ENCODE results near the gene F2RL2. TPM values are rescaled to one million over a fixed set of nuclear protein-coding genes. Genes with fewer than 3 reads are reported as not detected.

Gene F2RL2
- total RNA-seq, 1 experiment from 2014 or later = not detected

DNA sequence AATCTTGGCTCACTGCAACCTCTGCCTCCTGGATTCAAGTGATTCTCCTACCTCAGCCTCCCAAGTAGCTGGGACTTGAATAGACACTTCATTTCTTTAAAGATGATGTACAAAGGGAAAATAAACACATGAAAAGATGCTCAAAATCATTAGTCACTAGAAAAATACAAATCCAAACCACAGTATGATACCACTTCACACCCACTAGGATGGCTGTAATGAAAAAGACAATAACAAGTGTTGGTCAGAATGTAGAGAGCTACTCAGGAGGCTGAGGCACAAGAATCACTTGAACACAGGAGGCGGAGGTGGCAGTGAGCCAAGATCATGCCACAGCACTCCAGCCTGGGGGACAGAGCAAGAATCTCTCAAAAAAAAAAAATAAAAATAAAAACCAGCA, 13.0 kb downstream of the F2RL2 start:
- Histone ChIP-seq H2BK5ac (ENCODE audit: insufficient read length, low read length) (no peak overlapping the region), H4K91ac (ENCODE audit: insufficient read length, low read depth, low read length) (no peak overlapping the region), H3K79me2 (ENCODE audit: insufficient read depth, low read length) (no peaks in the 10 kb centered on the region), H2AFZ (ENCODE audit: low read length) (no peak overlapping the region), H4K20me1 (ENCODE audit: control insufficient read depth, insufficient read depth, insufficient read length) (no peaks in the 10 kb centered on the region), H3K9me3 (ENCODE audit: control insufficient read depth, low read depth, low read length) (no peaks in the 10 kb centered on the region), H3T11ph (ENCODE audit: low read length) (no peak overlapping the region), H3K9ac (ENCODE audit: extremely low read depth, insufficient read length, low read length) (no peak overlapping the region), H2BK120ac (ENCODE audit: low read depth, low read length, poor library complexity, severe bottlenecking) (no peak overlapping the region), H2AK5ac (ENCODE audit: insufficient read length, low read length) (no peak overlapping the region), H3K18ac (ENCODE audit: insufficient read length, low read depth, low read length) (no peak overlapping the region), H2BK12ac (ENCODE audit: insufficient read length, low read depth, low read length) (no peak overlapping the region), H3K27me3 (ENCODE audit: insufficient read depth, low read length) (no peaks in the 10 kb centered on the region), H3K56ac (ENCODE audit: insufficient read length, low read depth, low read length) (no peak overlapping the region), H4K5ac (ENCODE audit: insufficient read length, low read depth, low read length) (no peak overlapping the region), H2BK20ac (ENCODE audit: low read depth, low read length, poor library complexity, severe bottlenecking) (no peak overlapping the region), H3K79me1 (ENCODE audit: insufficient read depth, low read depth, low read length, poor library complexity, severe bottlenecking) (no peaks in the 10 kb centered on the region), H2BK15ac (ENCODE audit: low read depth, low read length) (no peak overlapping the region), H3K23ac (ENCODE audit: insufficient read length, low read depth, low read length) (no peak overlapping the region), H3K4me1 (ENCODE audit: insufficient read depth, low read length) (0 out of 2 replicates have a peak, but pooled peaks cover 2% of the 10 kb centered on the region), H3K23me2 (ENCODE audit: insufficient read length, low read depth, low read length, poor library complexity, severe bottlenecking) (no peaks in the 10 kb centered on the region), H3K4ac (ENCODE audit: low read depth, low read length) (no peak overlapping the region), H3K14ac (ENCODE audit: insufficient read depth, low read length) (no peak overlapping the region), H4K8ac (replicated peaks; ENCODE audit: insufficient read length, low read depth, low read length) (no peak overlapping the region), H3K27ac (ENCODE audit: insufficient read length, low read depth, low read length) (no peak overlapping the region), H3K4me2 (ENCODE audit: insufficient read depth, insufficient read length, low read length) (no peak overlapping the region)
- Mint-ChIP-seq H3K9me3 (no peaks in the 10 kb centered on the region), H3K27me3 (ENCODE audit: low read depth) (no peaks in the 10 kb centered on the region), H3K4me3 (no peak overlapping the region), H3K36me3 (ENCODE audit: insufficient read depth in 1 of 3, low read depth in 3 of 3) (peaks cover 0 to 5% (median 2%) of the 10 kb centered on the region in 3 experiments; a peak in 3 of 7 replicates), H3K4me1 (peaks cover 7 to 8% of the 10 kb centered on the region in 2 experiments; a peak in 3 of 4 replicates), H3K27ac (no peak overlapping the region)
- DNase-seq = no peak
- no CpG with 5 or more reads among the region's 1 CpG for WGBS (ENCODE audit: extremely low coverage, insufficient read length, low lambda C conversion rate)
- TF ChIP-seq, protein P1, sequence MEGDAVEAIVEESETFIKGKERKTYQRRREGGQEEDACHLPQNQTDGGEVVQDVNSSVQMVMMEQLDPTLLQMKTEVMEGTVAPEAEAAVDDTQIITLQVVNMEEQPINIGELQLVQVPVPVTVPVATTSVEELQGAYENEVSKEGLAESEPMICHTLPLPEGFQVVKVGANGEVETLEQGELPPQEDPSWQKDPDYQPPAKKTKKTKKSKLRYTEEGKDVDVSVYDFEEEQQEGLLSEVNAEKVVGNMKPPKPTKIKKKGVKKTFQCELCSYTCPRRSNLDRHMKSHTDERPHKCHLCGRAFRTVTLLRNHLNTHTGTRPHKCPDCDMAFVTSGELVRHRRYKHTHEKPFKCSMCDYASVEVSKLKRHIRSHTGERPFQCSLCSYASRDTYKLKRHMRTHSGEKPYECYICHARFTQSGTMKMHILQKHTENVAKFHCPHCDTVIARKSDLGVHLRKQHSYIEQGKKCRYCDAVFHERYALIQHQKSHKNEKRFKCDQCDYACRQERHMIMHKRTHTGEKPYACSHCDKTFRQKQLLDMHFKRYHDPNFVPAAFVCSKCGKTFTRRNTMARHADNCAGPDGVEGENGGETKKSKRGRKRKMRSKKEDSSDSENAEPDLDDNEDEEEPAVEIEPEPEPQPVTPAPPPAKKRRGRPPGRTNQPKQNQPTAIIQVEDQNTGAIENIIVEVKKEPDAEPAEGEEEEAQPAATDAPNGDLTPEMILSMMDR (conservative IDR thresholded peaks at IDR 0.05) = no peak

All from H9 (cell line).